Measurements from ENCODE around the gene PLCB1. TPM values are rescaled to one million over a fixed set of nuclear protein-coding genes. Genes with fewer than 3 reads are reported as not detected.

Gene PLCB1
- total RNA-seq, 1 experiment from 2014 or later = 2.9 TPM

GRCh38 chr20:8880085-8880853 is 748.2 kb downstream of the PLCB1 start:
- DNase-seq (ENCODE audit: low read depth) = no peak

- no peak for DNase-seq (ENCODE audit: low read depth)
These were observed 759.0 kb downstream of the PLCB1 start for GRCh38 chr20:8891039-8891438.

GRCh38 chr20:8895472-8895871 is 763.4 kb downstream of the PLCB1 start:
- DNase-seq (ENCODE audit: low read depth) = no peak

GRCh38 chr20:8898823-8899222 is 766.8 kb downstream of the PLCB1 start:
- no peak for DNase-seq (ENCODE audit: low read depth)

- DNase-seq (ENCODE audit: low read depth) = no peak
These were observed 769.4 kb downstream of the PLCB1 start for GRCh38 chr20:8901237-8902025.

GRCh38 chr20:8903655-8904605 is 771.9 kb downstream of the PLCB1 start:
- DNase-seq (ENCODE audit: low read depth) = no peak

- no peak for DNase-seq (ENCODE audit: low read depth)
These were observed 777.5 kb downstream of the PLCB1 start for GRCh38 chr20:8909596-8909995.

- DNase-seq (ENCODE audit: low read depth) = no peak
These were observed 780.0 kb downstream of the PLCB1 start for GRCh38 chr20:8912096-8912495.

- no peak for DNase-seq (ENCODE audit: low read depth)
These were observed 780.7 kb downstream of the PLCB1 start for GRCh38 chr20:8912731-8913130.

- no peak for DNase-seq (ENCODE audit: low read depth)
These were observed 781.4 kb downstream of the PLCB1 start for GRCh38 chr20:8913456-8913855.

GRCh38 chr20:8914421-8914820 is 782.4 kb downstream of the PLCB1 start:
- DNase-seq (ENCODE audit: low read depth) = no peak

- DNase-seq (ENCODE audit: low read depth) = no peak
These were observed 785.0 kb downstream of the PLCB1 start for GRCh38 chr20:8917084-8917483.

GRCh38 chr20:8918145-8918544 is 786.1 kb downstream of the PLCB1 start:
- no peak for DNase-seq (ENCODE audit: low read depth)

- no peak for DNase-seq (ENCODE audit: low read depth)
These were observed 792.5 kb downstream of the PLCB1 start for GRCh38 chr20:8924539-8924938.

GRCh38 chr20:8930726-8931125 is 798.7 kb downstream of the PLCB1 start:
- no peak for DNase-seq (ENCODE audit: low read depth)

GRCh38 chr20:8932192-8933165 is 800.4 kb downstream of the PLCB1 start:
- peak; percentile 35 for DNase-seq (ENCODE audit: low read depth)

GRCh38 chr20:8933381-8933807 is 801.3 kb downstream of the PLCB1 start:
- no peak for DNase-seq (ENCODE audit: low read depth)

- DNase-seq (ENCODE audit: low read depth) = no peak
These were observed 802.3 kb downstream of the PLCB1 start for GRCh38 chr20:8934362-8934761.

All from Daoy (cell line).